ENCODE data around the gene IFITM10. TPM values are rescaled to one million over a fixed set of nuclear protein-coding genes. Genes with fewer than 3 reads are reported as not detected.

The IFITM10 gene
- total and polyA plus RNA-seq, 9 of the 15 experiments (the other 6 are each of a cell fraction or from before 2014, with no cell fraction given) = 0.08 to 0.13 (median 0.09) TPM; not detected in 6

DNA sequence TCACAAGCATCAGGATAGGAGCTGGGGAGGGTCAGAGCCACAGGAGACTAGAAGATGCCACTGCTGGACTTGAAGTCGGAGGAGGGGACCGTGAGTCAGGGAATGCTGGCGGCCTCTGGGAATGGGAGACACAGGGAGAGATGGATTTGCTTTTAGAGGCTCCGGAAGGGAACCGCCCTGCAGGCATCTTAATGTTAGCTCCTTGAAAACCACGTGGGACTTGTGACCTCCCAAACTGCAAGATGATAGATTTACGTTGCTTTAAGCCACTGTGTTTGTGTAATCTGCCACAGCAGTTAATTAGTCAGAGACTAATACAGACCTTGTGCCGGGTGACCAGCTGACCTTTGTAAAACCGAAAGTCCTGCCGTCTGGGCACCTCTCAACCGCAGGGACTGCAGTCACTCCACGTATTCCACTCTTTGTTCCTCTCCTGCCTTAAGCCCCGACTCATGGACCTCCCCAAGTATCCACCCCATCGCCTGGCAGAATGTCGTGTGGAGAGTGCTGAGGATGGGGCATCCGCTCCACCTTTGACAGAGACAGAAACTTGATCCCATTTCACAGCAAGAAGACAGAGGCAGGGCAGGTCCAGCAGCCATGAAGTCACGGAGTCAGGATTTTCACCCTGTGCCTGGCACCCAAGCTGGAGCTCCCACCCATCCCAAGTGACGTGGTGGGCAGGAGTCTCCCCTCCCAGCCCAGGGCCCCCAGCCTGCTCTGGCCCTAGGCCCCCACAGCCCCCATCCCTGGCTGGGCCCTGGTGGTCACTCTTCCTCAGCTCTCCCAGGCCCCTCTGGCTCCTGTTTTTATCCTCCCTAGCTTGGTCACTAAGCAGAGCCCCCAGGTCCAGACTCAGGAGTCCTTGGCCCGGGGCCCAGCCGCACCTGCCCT lies 32.7 kb upstream of the IFITM10 start (continued):
- TF ChIP-seq SOX6 (IDR thresholded peaks at IDR 0.05) = peak; percentile 56; the same call in 1 of the 2 replicates
- TF ChIP-seq GTF2A2 (tag; IDR thresholded peaks at IDR 0.05) = no peak
- TF ChIP-seq ZNF444 (CRISPR knock-in tag; IDR thresholded peaks at IDR 0.05) = no peak
- peak; percentile 21; the same call in 1 of the 2 replicates for TF ChIP-seq STAT5A (IDR thresholded peaks at IDR 0.05; ENCODE audit: borderline replicate concordance, low read length)
- TF ChIP-seq, protein P1, sequence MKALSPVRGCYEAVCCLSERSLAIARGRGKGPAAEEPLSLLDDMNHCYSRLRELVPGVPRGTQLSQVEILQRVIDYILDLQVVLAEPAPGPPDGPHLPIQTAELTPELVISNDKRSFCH (CRISPR knock-in tag; IDR thresholded peaks at IDR 0.05) = no peak
- TF ChIP-seq, protein P1 (tag; IDR thresholded peaks at IDR 0.05) = peak; percentile 85
- TF ChIP-seq, protein P2, sequence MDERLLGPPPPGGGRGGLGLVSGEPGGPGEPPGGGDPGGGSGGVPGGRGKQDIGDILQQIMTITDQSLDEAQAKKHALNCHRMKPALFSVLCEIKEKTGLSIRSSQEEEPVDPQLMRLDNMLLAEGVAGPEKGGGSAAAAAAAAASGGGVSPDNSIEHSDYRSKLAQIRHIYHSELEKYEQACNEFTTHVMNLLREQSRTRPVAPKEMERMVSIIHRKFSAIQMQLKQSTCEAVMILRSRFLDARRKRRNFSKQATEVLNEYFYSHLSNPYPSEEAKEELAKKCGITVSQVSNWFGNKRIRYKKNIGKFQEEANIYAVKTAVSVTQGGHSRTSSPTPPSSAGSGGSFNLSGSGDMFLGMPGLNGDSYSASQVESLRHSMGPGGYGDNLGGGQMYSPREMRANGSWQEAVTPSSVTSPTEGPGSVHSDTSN (CRISPR knock-in tag; IDR thresholded peaks at IDR 0.05; ENCODE audit: low read depth) = no peak
- TF ChIP-seq, protein P2 (tag; conservative IDR thresholded peaks at IDR 0.05; ENCODE audit: low read depth) = peak; percentile 94
- TF ChIP-seq MBD2 (IDR thresholded peaks at IDR 0.05; ENCODE audit: borderline replicate concordance, low read depth) = 0 out of 2 replicates have a peak, but pooled peaks have one; percentile 17
- TF ChIP-seq HEY1 (CRISPR knock-in tag; IDR thresholded peaks at IDR 0.05; ENCODE audit: borderline replicate concordance) = 0 out of 2 replicates have a peak, but pooled peaks have one; percentile 78
- TF ChIP-seq, protein P3, sequence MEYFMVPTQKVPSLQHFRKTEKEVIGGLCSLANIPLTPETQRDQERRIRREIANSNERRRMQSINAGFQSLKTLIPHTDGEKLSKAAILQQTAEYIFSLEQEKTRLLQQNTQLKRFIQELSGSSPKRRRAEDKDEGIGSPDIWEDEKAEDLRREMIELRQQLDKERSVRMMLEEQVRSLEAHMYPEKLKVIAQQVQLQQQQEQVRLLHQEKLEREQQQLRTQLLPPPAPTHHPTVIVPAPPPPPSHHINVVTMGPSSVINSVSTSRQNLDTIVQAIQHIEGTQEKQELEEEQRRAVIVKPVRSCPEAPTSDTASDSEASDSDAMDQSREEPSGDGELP (CRISPR knock-in tag; IDR thresholded peaks at IDR 0.05; ENCODE audit: borderline replicate concordance) = peak; percentile 73
- peak; percentile 52 for TF ChIP-seq CXXC5 (CRISPR knock-in tag; IDR thresholded peaks at IDR 0.05)
- peak; percentile 81 for TF ChIP-seq FOSL1 (tag; conservative IDR thresholded peaks at IDR 0.05)

Measured in K562 (cell line).